Measurements from ENCODE around the gene PSAPL1.
"Not testable (repeated sequence)": the region's sequence is repeated elsewhere in the genome, so short reads cannot be mapped to it uniquely, and the experiment has no call there.

- not testable (repeated sequence) for TF ChIP-seq CTCF (IDR thresholded peaks at IDR 0.05; ENCODE audit: low read depth, low read length, missing input control); EGR1 (IDR thresholded peaks at IDR 0.05; ENCODE audit: low read depth in 2 of 2); ATF3 (IDR thresholded peaks at IDR 0.05); YY1 (IDR thresholded peaks at IDR 0.05); TAF1 (conservative IDR thresholded peaks at IDR 0.05); FOXA1 (IDR thresholded peaks at IDR 0.05)
Observed at GRCh38 chr4:7452802-7453201, 18.1 kb upstream of the PSAPL1 start.

Measured in liver (tissue), 3 donors.